GM18858 (cell line): ENCODE data around the gene GPS2.

ENCODE experiments used
- ATAC-seq: cut with Tn5 transposase; IDR thresholded peaks from one replicate; pipeline ENCODE4 v1.9.1; 2021; ENCODE audit not compliant: unreplicated experiment

GPS2 gene

GRCh38 chr17:7318121-7318860 is 3.1 kb upstream of the GPS2 start:
- ATAC-seq: no peak

GRCh38 chr17:7317161-7317803 is 2.1 kb upstream of the GPS2 start:
- ATAC-seq: no peak

GRCh38 chr17:7315570-7316235 is 543 bp upstream of the GPS2 start:
- ATAC-seq: no peak

- ATAC-seq: no peak
These were observed 1.1 kb downstream of the GPS2 start for GRCh38 chr17:7313890-7314718.

GRCh38 chr17:7313088-7313889 is 1.9 kb downstream of the GPS2 start:
- ATAC-seq: no peak

- no peak for ATAC-seq
These were observed 2.6 kb downstream of the GPS2 start for GRCh38 chr17:7312432-7313087.

GRCh38 chr17:7311110-7311705 is 4.0 kb downstream of the GPS2 start:
- ATAC-seq: no peak

GRCh38 chr17:7309628-7310027 is 5.5 kb downstream of the GPS2 start:
- ATAC-seq: no peak

- ATAC-seq: no peak
These were observed 6.3 kb downstream of the GPS2 start for GRCh38 chr17:7308625-7309433.

GRCh38 chr17:7307686-7308624 is 7.2 kb downstream of the GPS2 start:
- ATAC-seq: no peak

- ATAC-seq: peak; percentile 53
These were observed 8.1 kb downstream of the GPS2 start, which contains the start of gene EIF5A for GRCh38 chr17:7306911-7307685. Gene EIF5A (plus strand): TSS chr17:7307628. CDS start chr17:7309636, 2,008 bp downstream.

- no peak for ATAC-seq
These were observed 11.0 kb downstream of the GPS2 start for GRCh38 chr17:7304179-7304578.

GRCh38 chr17:7296189-7296861 is 18.8 kb downstream of the GPS2 start:
- no peak for ATAC-seq

- no peak for ATAC-seq
These were observed 19.7 kb downstream of the GPS2 start for GRCh38 chr17:7295230-7296180.

- no peak for ATAC-seq
These were observed 20.5 kb downstream of the GPS2 start, which contains the start of gene YBX2 for GRCh38 chr17:7294614-7295153. Gene YBX2 (minus strand): TSS chr17:7294639. CDS start chr17:7294500, 139 bp downstream.
